Epithelial cell of prostate (primary cell): ENCODE data around the gene SLC6A7.

Experiments
- DNase-seq: peaks from one replicate; pipeline ENCODE4 v3.0.0-alpha.2; 2011; ENCODE audit warnings: low read depth, low spot score
- H3K27ac ChIP-seq: fragments of 450-650 bp; 2 replicates; pipeline ENCODE4 v1.5.1; 2017; ENCODE audit warnings: mild to moderate bottlenecking

The SLC6A7 gene

DNA sequence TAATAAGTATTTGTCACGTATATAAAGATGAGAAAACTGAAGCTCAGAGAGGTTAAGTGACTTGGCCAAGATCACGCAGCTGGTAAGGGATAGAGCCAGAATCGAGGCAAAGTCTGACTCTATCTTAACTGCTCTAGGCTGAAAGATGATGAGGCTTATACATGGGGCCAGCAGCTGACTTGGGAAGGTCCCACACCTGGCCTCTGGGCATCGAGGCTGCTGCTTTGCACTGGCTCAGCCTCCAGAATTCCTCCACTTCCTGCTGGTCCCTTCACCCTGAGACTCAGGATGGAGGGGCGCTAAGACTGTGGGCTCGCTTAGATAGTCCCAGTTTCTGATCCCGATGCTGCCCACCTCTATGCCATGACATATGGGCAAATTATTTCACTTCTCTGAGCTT lies 64.5 kb downstream of the SLC6A7 start:
- no peak for DNase-seq

GRCh38 chr5:150254774-150255173 lies 64.9 kb downstream of the SLC6A7 start:
- H3K27ac ChIP-seq = no peak overlapping the region
- DNase-seq = no peak

More for the DNA sequence above, 64.5 kb downstream of the SLC6A7 start:
- H3K27ac ChIP-seq = no peak overlapping the region

GRCh38 chr5:150255659-150256409 lies 66.0 kb downstream of the SLC6A7 start:
- no peak overlapping the region for H3K27ac ChIP-seq
- DNase-seq = no peak

DNA sequence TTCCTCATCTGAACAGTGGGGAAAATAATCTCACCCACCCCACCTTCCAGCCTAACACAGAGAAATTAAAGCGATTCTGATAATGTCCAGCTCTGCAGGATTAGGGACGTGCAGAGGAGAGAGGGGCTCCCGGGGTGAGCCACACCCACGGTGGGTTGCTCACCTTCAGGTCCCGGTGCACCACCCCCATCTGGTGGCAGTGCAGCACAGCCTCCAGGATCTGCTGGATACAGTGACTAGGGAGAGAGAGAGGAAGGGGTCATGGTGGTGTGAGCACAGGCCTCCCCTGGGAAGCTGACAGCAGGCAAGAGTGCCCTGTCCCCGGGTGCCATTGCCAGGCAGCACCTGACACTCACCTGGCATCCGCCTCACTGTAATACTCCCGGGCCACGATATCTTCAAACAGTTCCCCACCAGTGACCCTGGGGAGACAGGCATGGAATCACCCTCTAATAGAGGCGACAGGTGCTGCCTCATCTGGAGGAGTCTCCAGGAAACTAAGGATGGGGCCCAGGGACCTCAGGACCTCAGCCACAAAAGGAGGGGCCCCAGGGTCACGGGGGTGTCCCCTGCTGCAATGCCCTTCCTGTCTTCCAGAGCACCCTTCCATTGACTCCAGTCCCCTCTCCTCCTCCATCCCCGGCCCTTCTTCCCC lies 66.7 kb downstream of the SLC6A7 start:
- DNase-seq = no peak
- no peak overlapping the region for H3K27ac ChIP-seq

- no peak overlapping the region for H3K27ac ChIP-seq
- no peak for DNase-seq
Measured at GRCh38 chr5:150257424-150257823, 67.6 kb downstream of the SLC6A7 start.

GRCh38 chr5:150258130-150258529 lies 68.3 kb downstream of the SLC6A7 start:
- DNase-seq = no peak
- no peak overlapping the region for H3K27ac ChIP-seq
